ENCODE measurements around the gene BLVRA.

DNA sequence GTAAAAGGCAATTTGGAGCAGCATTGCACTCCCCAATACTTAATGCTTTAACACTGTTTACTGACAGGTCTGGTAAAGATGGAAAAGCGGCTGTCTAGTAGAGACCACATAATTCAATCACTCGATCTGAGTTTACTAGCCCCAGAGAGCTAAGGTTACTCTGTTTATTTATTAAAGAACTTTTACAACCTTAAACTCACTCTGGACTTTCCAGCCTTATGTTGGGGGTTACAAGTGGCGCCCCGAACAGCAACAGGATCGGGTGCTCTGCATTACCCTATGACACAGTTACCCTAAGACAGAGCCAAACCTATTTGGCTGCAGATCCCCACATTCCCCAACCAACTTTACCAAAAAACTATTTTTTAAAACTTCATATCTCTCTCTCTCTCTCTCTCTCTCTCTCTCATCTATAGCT, 66.9 kb downstream of the BLVRA start:
- TF ChIP-seq POLR2A (IDR thresholded peaks at IDR 0.05; ENCODE audit: low read depth, low read length) (no peak), POLR2AphosphoS5 (IDR thresholded peaks at IDR 0.05; ENCODE audit: low read depth, low read length) (no peak), POU2F2 (IDR thresholded peaks at IDR 0.05; ENCODE audit: low read depth, low read length) (no peak)
